Measurements from ENCODE around the gene MAP1A.
"Not testable (repeated sequence)": the region's sequence is repeated elsewhere in the genome, so short reads cannot be mapped to it uniquely, and the experiment has no call there.

The MAP1A gene

DNA sequence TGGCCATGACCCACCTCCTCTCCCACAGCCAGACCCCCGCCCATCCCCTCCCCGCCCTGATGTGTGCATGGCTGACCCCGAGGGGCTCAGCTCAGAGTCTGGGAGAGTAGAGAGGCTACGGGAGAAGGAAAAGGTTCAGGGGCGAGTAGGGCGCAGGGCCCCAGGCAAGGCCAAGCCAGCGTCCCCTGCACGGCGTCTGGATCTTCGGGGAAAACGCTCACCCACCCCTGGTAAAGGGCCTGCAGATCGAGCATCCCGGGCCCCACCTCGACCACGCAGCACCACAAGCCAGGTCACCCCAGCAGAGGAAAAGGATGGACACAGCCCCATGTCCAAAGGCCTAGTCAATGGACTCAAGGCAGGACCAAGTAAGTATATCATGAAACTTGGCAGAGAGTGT is 11.7 kb downstream of the MAP1A start:
- FAIRE-seq (no peak), DNase-seq (ENCODE audit: low spot score) (no peak)

DNA sequence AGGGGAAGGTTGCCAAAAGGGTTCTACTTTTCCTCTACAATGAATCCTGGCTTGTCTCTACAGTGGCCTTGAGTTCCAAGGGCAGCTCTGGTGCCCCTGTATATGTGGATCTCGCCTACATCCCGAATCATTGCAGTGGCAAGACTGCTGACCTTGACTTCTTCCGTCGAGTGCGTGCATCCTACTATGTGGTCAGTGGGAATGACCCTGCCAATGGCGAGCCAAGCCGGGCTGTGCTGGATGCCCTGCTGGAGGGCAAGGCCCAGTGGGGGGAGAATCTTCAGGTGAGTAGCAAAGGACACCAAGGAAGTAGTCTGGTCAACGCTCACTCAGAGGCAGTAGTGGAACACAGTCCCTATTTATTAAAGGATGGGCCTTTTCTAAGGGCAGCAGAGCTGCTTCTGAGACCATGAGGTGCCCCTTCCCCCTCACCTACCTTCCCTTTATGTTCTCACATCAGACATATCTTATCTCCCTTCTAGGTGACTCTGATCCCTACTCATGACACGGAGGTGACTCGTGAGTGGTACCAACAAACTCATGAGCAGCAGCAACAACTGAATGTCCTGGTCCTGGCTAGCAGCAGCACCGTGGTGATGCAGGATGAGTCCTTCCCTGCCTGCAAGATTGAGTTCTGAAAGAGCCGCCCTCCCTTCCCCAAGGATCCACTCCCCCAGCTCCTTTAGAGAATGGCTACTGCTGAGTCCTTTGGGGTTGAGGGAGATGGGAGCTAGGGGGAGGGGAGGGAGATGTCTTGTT is 12.4 kb downstream of the MAP1A start:
- DNase-seq (ENCODE audit: low spot score) (no peak), FAIRE-seq (peak; percentile 50)

- FAIRE-seq = no peak
- no peak for DNase-seq (ENCODE audit: low spot score)
These were observed 13.7 kb downstream of the MAP1A start for GRCh38 chr15:43531018-43531670.

- FAIRE-seq; DNase-seq (ENCODE audit: low spot score): not testable (repeated sequence)
These were observed 15.4 kb downstream of the MAP1A start for GRCh38 chr15:43532826-43533225.

DNA sequence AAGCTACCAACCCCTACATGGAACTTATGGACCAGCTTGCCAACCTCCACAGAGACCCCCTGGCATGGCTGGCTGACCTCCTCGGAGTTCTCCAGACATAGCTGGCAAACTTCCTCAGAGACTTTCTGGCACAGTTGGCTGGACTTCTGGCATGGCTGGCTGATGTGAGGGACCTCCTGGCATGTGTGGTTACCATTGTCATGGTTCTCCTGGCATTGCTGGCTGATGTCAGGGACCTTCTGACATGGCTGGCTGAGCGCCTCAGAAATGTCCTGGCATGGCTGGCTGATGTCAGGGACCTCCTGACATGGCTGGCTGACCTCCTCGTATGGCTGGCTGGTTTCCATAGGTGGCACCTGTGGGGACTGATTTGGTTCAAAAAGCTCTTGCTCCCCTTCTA is 17.5 kb downstream of the MAP1A start:
- DNase-seq (ENCODE audit: low spot score) = no peak

DNA sequence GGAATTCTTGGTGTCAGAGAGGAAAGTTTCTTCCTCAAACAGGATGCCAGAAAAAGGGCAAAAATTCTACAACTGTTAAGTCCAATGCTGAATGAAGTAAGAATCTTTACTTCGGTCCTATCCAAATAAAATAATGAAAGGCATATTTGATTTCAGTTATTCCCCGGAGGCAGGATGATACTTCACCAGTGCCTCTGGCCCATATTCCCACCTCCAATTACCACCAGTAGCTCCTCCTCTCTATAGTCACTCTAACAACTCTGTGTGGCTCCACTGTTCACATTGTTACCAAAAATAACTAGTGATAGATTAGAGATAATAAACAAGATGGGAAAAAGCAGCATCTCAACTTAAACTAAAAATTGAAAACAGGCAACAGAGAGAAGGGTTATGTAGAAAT is 20.7 kb downstream of the MAP1A start:
- no peak for FAIRE-seq
- DNase-seq (ENCODE audit: low spot score) = no peak

More for the DNA sequence above, 17.5 kb downstream of the MAP1A start:
- FAIRE-seq = no peak

DNA sequence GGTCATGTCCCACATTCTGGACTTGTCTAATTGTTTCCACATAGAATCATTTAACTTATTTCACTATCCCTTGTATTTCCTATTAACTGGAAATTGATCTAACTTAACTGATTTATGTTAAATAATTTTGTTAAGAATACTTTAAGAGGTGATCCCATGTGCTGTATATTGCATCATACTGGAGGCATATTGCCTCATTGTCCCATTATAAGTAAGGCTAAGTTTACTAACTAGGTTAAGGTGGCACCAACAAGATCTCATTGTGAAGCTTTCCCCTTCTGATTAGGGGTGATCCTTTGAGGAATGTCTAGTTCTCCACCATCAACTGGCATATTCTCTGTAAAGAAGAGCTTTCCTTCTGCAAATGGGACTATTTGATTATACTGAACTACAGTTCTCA is 24.4 kb downstream of the MAP1A start:
- FAIRE-seq = no peak
- DNase-seq (ENCODE audit: low spot score) = no peak

DNA sequence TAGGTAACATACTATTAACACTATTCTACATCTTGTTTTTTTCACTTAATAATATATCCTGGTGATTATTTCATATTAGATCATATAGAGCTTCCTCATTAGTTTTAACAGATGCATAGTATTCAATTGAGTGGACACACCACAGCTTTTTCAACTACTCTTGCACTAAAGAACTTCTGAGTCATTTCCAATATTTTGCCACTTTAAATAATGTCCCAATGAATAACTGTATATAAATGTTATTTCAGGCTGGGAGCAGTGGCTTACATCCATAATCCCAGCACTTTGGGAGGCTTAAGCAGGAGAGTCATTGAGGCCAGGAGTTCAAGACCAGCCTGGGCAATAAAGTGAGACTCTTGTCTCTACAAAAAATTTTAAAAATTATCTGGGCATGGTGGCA is 26.9 kb downstream of the MAP1A start:
- DNase-seq (ENCODE audit: low spot score) (no peak), FAIRE-seq (no peak)

GRCh38 chr15:43545426-43545825 is 28.0 kb downstream of the MAP1A start:
- FAIRE-seq (no peak), DNase-seq (ENCODE audit: low spot score) (no peak)

DNA sequence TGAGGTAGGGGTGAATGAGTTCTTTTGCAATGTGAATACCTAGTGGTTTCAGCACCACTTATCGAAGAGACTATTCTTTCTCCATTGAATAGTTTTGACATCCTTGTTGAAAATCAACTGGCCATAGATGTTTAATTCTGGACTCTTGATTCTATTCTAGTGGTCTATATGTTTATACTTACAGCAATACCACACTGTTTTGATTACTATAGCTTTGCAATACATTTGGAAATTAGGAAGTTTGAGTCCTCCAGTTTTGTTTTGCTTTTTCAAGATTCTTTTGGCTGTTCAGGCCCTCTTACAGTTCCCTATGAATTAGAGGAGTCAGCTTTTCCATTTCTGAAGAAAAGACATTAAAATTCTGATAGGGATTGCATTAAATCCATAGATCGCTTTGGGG is 30.1 kb downstream of the MAP1A start:
- no peak for DNase-seq (ENCODE audit: low spot score)
- FAIRE-seq = no peak

GRCh38 chr15:43550527-43551363 is 33.3 kb downstream of the MAP1A start:
- FAIRE-seq = no peak

GRCh38 chr15:43552256-43552655 is 34.8 kb downstream of the MAP1A start:
- FAIRE-seq = no peak

More at GRCh38 chr15:43550527-43551363, 33.3 kb downstream of the MAP1A start:
- no peak for DNase-seq (ENCODE audit: low spot score)

GRCh38 chr15:43552986-43553385 is 35.6 kb downstream of the MAP1A start:
- no peak for FAIRE-seq
- no peak for DNase-seq (ENCODE audit: low spot score)

More at GRCh38 chr15:43552256-43552655, 34.8 kb downstream of the MAP1A start:
- DNase-seq (ENCODE audit: low spot score) = no peak

DNA sequence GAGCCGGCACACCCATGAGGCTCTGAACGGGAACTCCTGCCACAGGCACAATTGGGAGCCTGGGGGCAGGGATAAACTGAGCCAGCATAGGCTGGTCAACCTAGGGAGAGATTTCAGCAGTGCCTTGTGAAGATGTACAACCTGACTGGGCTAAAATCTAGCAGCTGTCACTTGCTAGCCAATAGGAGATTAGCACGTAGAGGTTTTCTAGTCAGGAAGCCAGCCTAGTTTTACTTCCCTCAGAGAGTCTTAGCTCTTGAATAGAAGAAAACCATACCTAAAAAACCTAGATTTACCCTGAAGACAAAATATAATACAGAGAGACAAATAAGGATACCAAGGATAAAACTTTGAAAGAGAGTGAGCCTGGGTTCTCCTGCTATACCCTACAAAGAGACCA is 45.3 kb downstream of the MAP1A start:
- DNase-seq (ENCODE audit: low spot score); FAIRE-seq: not testable (repeated sequence)

GRCh38 chr15:43563793-43564192 is 46.4 kb downstream of the MAP1A start:
- not testable (repeated sequence) for FAIRE-seq; DNase-seq (ENCODE audit: low spot score)

GRCh38 chr15:43566615-43567014 is 49.2 kb downstream of the MAP1A start:
- not testable (repeated sequence) for DNase-seq (ENCODE audit: low spot score); FAIRE-seq

- not testable (repeated sequence) for DNase-seq (ENCODE audit: low spot score)
These were observed 57.2 kb downstream of the MAP1A start for GRCh38 chr15:43574607-43575006.

More at GRCh38 chr15:43574607-43575006, 57.2 kb downstream of the MAP1A start:
- not testable (repeated sequence) for FAIRE-seq
